BLaER1 treated with 17β-estradiol and CSF1 and Interleukin-3, amounts not matched to agents 10 nM and 100 nM (cell line): ENCODE data around the gene PSMA7.
A peak's percentile ranks its signal among the peaks of the same experiment; 100 is the strongest.

Experiments used
- H3K27ac ChIP-seq, 11 experiments: shearing (Covaris generic); formaldehyde crosslinking; 2 replicates each; pipeline ENCODE4 v1.8.1; 2022
- H3K27me3 ChIP-seq, 11 experiments: shearing (Covaris generic); formaldehyde crosslinking; 2 replicates each; pipeline ENCODE4 v1.8.1; 2022
- H3K36me3 ChIP-seq, 11 experiments: shearing (Covaris generic); formaldehyde crosslinking; 2 replicates each; pipeline ENCODE4 v1.8.1; 2022
- H3K4me1 ChIP-seq, 10 experiments: shearing (Covaris generic); formaldehyde crosslinking; 2 replicates each; pipeline ENCODE4 v1.8.1; 2022
- H3K4me2 ChIP-seq, 11 experiments: shearing (Covaris generic); formaldehyde crosslinking; 2 replicates each; pipeline ENCODE4 v1.8.1; 2022
- H3K4me3 ChIP-seq, 10 experiments: shearing (Covaris generic); formaldehyde crosslinking; 2 replicates each; pipeline ENCODE4 v1.8.1; 2022
- H3K9ac ChIP-seq, 11 experiments: shearing (Covaris generic); formaldehyde crosslinking; 2 replicates each; pipeline ENCODE4 v1.8.1; 2022
- H3K9me3 ChIP-seq, 11 experiments: shearing (Covaris generic); formaldehyde crosslinking; replicated peaks in 1 of 11; 2 replicates each; pipeline ENCODE4 v1.8.1; 2022
- H4K20me1 ChIP-seq, 11 experiments: shearing (Covaris generic); formaldehyde crosslinking; 2 replicates each; pipeline ENCODE4 v1.8.1; 2022
- Cebpa-rat ChIP-seq, 11 experiments: shearing (Covaris generic); IDR thresholded peaks; 2 replicates each; pipeline ENCODE4 v1.8.1; 2022

Gene PSMA7

DNA sequence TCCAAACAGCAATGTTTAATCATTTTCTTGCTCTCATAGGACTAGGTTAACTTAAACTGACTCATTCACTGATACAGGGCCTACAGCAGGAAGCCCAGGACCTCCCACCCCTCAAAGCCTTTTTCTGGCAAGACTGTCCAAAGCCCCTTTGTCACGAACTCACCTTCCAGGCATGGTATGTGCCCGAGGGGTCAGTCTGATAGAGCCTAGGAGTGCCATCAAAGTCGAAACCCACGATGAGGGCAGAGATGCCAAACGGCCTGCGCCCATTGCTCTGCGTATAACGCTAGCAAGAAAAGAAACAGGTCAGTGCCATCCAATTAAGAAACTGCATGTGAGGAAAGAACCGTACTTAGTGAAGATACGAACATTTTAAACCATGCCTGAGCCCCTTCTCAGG is 4.3 kb downstream of the PSMA7 start:
- Histone ChIP-seq H3K4me2 (no peak overlapping the region), H3K36me3 (peaks cover 60 to 74% (median 70%) of the 10 kb centered on the region in 11 experiments), H3K9ac (peak overlapping the region in 1 of 11 experiments; percentile 17; a peak in 1 of 22 replicates), H3K4me1 (peaks cover 42 to 62% (median 54%) of the 10 kb centered on the region in 10 experiments), H4K20me1 (peaks cover 78 to 94% (median 88%) of the 10 kb centered on the region in 11 experiments), H3K4me3 (no peak overlapping the region), H3K9me3 (no peaks in the 10 kb centered on the region), H3K27me3 (no peaks in the 10 kb centered on the region), H3K27ac (no peak overlapping the region)
- no peak for TF ChIP-seq Cebpa-rat (IDR thresholded peaks at IDR 0.05)

DNA sequence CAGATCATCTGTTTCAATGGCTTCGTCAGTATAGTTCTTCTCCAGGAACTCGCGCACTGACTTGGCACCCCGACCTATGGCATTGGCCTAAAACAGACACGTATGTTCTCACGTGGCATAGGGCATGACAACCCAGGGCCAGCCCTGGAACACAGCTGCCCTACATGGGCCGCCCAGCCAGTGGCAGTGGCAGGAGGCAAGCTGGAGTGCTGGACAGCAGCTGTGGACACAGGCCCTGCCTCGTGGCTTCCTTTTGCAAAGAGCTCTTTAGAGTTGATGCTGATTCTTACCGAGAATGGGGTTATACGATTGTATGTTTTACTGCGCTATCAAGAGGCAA is 5.0 kb downstream of the PSMA7 start:
- Histone ChIP-seq H3K4me1 (peaks cover 49 to 70% (median 61%) of the 10 kb centered on the region in 10 experiments), H3K27me3 (no peaks in the 10 kb centered on the region), H3K4me2 (no peak overlapping the region), H3K9me3 (no peaks in the 10 kb centered on the region), H3K4me3 (no peak overlapping the region), H3K36me3 (peaks cover 60 to 79% (median 74%) of the 10 kb centered on the region in 11 experiments), H3K9ac (peak overlapping the region in 1 of 11 experiments; percentile 12; a peak in 1 of 22 replicates), H4K20me1 (peaks cover 78 to 99% (median 95%) of the 10 kb centered on the region in 11 experiments), H3K27ac (no peak overlapping the region)
- TF ChIP-seq Cebpa-rat (IDR thresholded peaks at IDR 0.05) = no peak

DNA sequence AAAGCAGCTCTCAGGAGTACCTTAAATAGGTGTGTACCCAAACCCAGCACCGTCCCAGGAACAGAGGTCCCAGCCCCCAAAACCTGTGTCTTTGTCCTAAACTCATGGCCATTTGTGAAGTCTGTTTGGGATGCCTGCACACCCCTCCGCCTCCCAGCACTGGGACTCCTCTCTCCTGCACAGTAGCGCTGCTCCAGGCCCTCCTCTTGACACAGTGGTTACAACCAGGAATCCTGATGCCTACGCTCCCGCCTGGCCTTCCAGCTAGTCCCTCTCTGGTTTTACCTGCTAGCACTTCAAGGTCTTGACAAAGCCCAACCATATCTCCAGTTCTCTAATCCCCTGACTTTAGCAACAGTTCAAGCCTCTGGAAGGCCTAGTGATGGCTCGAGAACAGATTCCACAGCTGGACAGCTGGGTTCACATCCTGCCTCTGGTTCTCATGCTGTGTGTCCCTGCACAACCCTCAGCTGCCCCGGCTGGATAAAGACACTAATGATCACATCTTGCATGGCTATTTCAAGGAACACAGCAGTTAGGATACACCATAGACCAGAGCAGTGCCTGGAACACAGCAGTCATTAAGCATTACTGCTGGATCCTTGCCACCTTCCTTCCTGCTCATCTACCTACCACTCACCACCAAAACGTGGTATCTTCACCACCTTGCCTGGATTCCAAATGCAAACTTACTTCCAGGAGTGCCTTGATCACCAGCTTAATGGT is 5.6 kb downstream of the PSMA7 start:
- peaks cover 78 to 100% (median 98%) of the 10 kb centered on the region in 11 experiments for H4K20me1 ChIP-seq
- no peak for TF ChIP-seq Cebpa-rat (IDR thresholded peaks at IDR 0.05)
- no peaks in the 10 kb centered on the region for H3K9me3 ChIP-seq

DNA sequence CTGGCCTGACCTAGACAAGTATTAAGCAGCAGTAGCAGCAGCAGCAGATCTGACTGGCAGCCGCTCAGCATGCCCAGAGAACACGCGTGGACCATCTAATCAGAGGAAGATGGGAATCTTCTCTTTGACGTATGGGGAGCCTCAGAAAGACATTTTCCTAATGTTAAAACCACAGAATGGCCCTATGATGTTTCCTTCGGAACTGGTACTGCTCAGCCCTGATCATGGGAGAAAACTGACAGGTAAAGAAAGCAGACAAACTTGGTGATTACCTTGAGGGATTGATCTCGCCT is 6.2 kb downstream of the PSMA7 start:
- Histone ChIP-seq H3K9ac (peak overlapping the region in 4 of 11 experiments; percentile 1 to 30 (median 11); a peak in 3 of 22 replicates), H3K27me3 (no peaks in the 10 kb centered on the region), H3K4me2 (0 out of 22 replicates have a peak overlapping the region, but pooled peaks of 1 of the 11 experiments have one; percentile 6), H3K36me3 (peaks cover 61 to 86% (median 80%) of the 10 kb centered on the region in 11 experiments), H3K27ac (no peak overlapping the region), H4K20me1 (peaks cover 75 to 100% (median 93%) of the 10 kb centered on the region in 11 experiments), H3K4me1 (peaks cover 60 to 81% (median 72%) of the 10 kb centered on the region in 10 experiments), H3K4me3 (no peak overlapping the region), H3K9me3 (no peaks in the 10 kb centered on the region)
- TF ChIP-seq Cebpa-rat (IDR thresholded peaks at IDR 0.05) = no peak

More for the DNA sequence above, 5.6 kb downstream of the PSMA7 start:
- Histone ChIP-seq H3K4me3 (no peak overlapping the region), H3K36me3 (peaks cover 60 to 83% (median 77%) of the 10 kb centered on the region in 11 experiments), H3K27ac (no peak overlapping the region), H3K4me2 (no peak overlapping the region), H3K4me1 (peaks cover 54 to 75% (median 66%) of the 10 kb centered on the region in 10 experiments), H3K9ac (peak overlapping the region in 7 of 11 experiments; percentile 1 to 40 (median 12); a peak in 4 of 22 replicates), H3K27me3 (no peaks in the 10 kb centered on the region)

DNA sequence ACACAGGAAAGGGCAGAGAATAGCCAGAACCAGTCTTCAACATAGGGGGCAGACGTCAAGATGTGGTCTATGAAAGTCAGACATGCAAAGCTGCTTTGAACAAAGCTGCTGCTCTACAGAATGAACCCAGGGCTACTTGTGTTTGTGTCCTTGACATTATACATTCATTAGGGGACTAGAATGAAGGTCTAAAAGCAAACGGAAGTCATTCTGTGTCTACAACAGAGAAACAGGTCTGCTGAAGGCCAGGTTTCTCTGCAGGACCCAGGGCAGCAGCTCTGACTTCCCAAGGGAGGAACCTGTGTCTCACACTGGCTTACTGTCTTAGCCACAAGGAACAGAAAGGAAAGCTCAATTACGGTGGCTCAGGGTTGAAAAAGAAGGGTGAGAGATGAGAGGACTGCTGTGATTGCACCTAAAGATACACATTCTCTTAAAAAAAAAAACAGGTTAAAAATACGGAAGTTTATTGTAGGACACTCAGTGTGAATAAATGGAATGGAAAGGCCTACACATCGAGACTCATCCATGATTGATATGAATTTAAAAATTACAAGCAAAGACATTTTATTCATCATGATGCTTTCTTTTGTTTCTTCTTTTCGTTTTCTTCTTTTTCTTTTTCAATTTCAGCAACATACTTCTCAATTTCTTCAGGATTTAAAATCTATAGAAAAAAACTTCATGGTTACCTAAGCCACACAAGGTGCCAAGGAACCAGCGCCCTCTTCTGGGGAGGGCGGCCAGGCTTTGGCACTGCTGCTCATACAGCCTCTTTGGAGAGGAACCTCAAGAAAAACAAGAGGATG is 6.7 kb downstream of the PSMA7 start:
- H3K4me1 ChIP-seq = peaks cover 61 to 82% (median 72%) of the 10 kb centered on the region in 10 experiments
- H3K27me3 ChIP-seq = no peaks in the 10 kb centered on the region
- peaks cover 67 to 92% (median 83%) of the 10 kb centered on the region in 11 experiments for H3K36me3 ChIP-seq
- no peak overlapping the region for H3K4me3 ChIP-seq
- no peaks in the 10 kb centered on the region for H3K9me3 ChIP-seq
- H4K20me1 ChIP-seq = peaks cover 70 to 100% (median 87%) of the 10 kb centered on the region in 11 experiments
- no peak for TF ChIP-seq Cebpa-rat (IDR thresholded peaks at IDR 0.05)
- peak overlapping the region in 1 of 11 experiments; percentile 6; a peak in 1 of 22 replicates for H3K4me2 ChIP-seq
- H3K27ac ChIP-seq = 0 out of 22 replicates have a peak overlapping the region, but pooled peaks of 1 of the 11 experiments have one; percentile 15
- peak overlapping the region in 5 of 11 experiments; percentile 0 to 35 (median 16); a peak in 5 of 22 replicates for H3K9ac ChIP-seq

DNA sequence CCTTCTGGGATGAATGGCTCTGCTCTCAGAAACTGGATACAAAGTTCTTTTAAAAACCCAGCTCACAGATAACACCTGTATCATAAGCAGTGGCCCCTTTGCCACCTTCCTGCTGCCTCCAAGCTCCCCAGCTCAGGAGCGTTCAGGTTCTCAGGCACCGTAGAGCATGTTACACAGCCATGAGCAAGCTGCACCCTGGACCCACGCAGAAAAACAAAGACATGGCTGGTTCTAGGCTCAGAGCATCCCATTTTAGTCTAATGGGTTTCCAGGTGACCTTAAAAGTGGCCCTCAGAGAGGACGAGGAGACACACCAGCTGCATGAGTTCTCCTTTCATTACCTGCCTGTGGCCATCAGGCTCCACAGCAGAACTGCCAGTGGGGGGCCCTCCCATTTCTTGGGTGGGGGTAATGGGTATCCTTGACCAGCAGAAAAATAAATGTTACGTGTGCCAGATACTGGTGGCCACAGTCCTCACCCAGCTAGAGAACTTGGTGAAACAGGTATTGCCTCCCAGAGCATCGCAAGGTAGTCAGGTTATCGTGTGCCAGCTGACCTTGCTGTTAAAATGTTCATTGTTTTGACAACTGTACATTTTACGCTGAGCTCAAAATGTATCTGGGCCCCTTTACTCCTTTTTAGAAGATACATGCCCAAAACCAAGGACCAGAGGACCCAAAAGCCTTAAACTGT is 7.5 kb downstream of the PSMA7 start:
- Histone ChIP-seq H3K9ac (peak overlapping the region in 6 of 11 experiments; percentile 0 to 54 (median 22); a peak in 4 of 22 replicates), H3K27ac (0 out of 22 replicates have a peak overlapping the region, but pooled peaks of 2 of the 11 experiments have one; percentile 15 to 62), H4K20me1 (peaks cover 62 to 100% (median 81%) of the 10 kb centered on the region in 11 experiments)

DNA sequence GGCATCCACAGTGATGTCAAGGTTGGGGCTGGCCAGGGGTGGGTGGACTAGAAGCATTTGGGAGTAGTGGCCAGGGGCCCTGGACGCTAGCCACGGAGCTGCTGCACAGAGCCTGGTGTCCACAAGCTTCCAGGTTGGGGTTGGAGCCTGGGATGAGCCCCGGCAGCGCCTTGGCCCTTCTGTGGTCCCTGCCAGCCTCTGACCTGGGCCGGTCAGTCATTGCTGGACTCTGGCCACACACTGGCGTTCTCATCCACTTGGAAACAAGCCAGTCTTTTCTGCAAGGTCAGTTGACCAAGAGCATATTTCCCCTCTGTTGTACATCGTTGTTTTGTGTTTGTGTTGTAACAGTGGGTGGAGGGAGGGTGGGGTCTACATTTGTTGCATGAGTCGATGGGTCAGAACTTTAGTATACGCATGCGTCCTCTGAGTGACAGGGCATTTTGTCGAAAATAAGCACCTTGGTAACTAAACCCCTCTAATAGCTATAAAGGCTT is 8.4 kb downstream of the PSMA7 start:
- Histone ChIP-seq H3K4me2 (peak overlapping the region; percentile 45 to 100 (median 97)), H3K9me3 (no peaks in the 10 kb centered on the region), H3K27ac (peak overlapping the region in 10 of 11 experiments; percentile 31 to 62 (median 43); a peak in 10 of 22 replicates), H3K4me3 (peak overlapping the region in 1 of 10 experiments; percentile 21; a peak in 1 of 20 replicates), H3K9ac (peak overlapping the region in 9 of 11 experiments; percentile 6 to 58 (median 52); a peak in 7 of 22 replicates), H3K27me3 (no peaks in the 10 kb centered on the region), H3K36me3 (peaks cover 73 to 92% (median 82%) of the 10 kb centered on the region in 11 experiments), H3K4me1 (peaks cover 66 to 82% (median 75%) of the 10 kb centered on the region in 10 experiments), H4K20me1 (peaks cover 53 to 91% (median 72%) of the 10 kb centered on the region in 11 experiments)
- no peak for TF ChIP-seq Cebpa-rat (IDR thresholded peaks at IDR 0.05)

More for the DNA sequence above, 7.5 kb downstream of the PSMA7 start:
- Histone ChIP-seq H3K9me3 (no peaks in the 10 kb centered on the region), H3K4me1 (peaks cover 61 to 82% (median 72%) of the 10 kb centered on the region in 10 experiments), H3K27me3 (no peaks in the 10 kb centered on the region), H3K4me3 (no peak overlapping the region), H3K36me3 (peaks cover 74 to 95% (median 83%) of the 10 kb centered on the region in 11 experiments), H3K4me2 (peak overlapping the region in 7 of 11 experiments; percentile 48 to 100 (median 97); a peak in 12 of 22 replicates)
- TF ChIP-seq Cebpa-rat (IDR thresholded peaks at IDR 0.05) = no peak

DNA sequence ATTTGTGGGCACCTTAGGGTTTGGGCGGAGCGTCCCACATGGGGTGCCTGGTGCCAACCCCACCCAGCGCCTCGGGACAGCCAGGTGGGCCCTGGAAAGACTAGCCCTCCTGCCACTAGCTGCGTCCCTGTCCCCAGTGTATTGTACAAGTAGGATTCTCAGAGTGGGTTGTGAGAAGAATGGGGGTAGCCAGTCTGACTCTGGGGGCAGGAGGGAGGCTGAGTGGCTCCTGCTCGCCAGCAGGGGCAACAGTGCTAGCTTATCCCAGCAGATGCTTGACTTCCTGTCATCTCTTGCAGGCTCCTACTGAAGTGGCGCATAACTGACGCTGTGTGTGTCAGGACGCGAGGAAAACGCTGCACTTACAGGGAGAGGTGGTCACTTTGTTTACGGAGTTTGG is 9.3 kb downstream of the PSMA7 start:
- Histone ChIP-seq H3K4me2 (peak overlapping the region; percentile 93 to 100 (median 98)), H3K27ac (peak overlapping the region; percentile 62 to 86 (median 82); a peak in 19 of 22 replicates), H3K4me3 (peak overlapping the region; percentile 31 to 67 (median 51); a peak in 18 of 20 replicates), H3K36me3 (peaks cover 66 to 89% (median 77%) of the 10 kb centered on the region in 11 experiments), H3K27me3 (no peaks in the 10 kb centered on the region), H3K9me3 (no peaks in the 10 kb centered on the region), H3K4me1 (peaks cover 75 to 91% (median 84%) of the 10 kb centered on the region in 10 experiments), H4K20me1 (peaks cover 47 to 90% (median 70%) of the 10 kb centered on the region in 11 experiments), H3K9ac (peak overlapping the region; percentile 65 to 78 (median 73); a peak in 20 of 22 replicates)
- no peak for TF ChIP-seq Cebpa-rat (IDR thresholded peaks at IDR 0.05)
